ENCODE data around the gene FAM124A.

- TF ChIP-seq JUN (IDR thresholded peaks at IDR 0.05; ENCODE audit: borderline replicate concordance, insufficient read depth, insufficient read length, low read depth) (no peak), CTCF (IDR thresholded peaks at IDR 0.05; ENCODE audit: extremely low read depth in 1 of 2, insufficient read depth in 1 of 2, low read depth in 1 of 2, low read length in 2 of 2) (no peak), POLR2AphosphoS5 (IDR thresholded peaks at IDR 0.05; ENCODE audit: insufficient read depth, low read depth, low read length) (no peak)
These were observed 49.4 kb downstream of the FAM124A start for GRCh38 chr13:51271528-51272085.

Measured in endothelial cell of umbilical vein (primary cell).